Stimulated activated naive CD8-positive, alpha-beta T cell treated with anti-CD3 and anti-CD28 coated beads, Interleukin-15, amount 100 ng/mL, for 72 hours (primary cell): Measurements from ENCODE around the gene TMEM138.

ENCODE experiments used
- ATAC-seq: fragments of 150-1000 bp; cut with Tn5 transposase; 2 replicates; pipeline ENCODE4 v1.10.0; 2021; ENCODE audit warnings: mild to moderate bottlenecking, moderate library complexity
- DNase-seq, 2 donors: peaks; one replicate each; pipeline ENCODE4 v3.0.0; 2021 to 2022
- H3K27ac Mint-ChIP-seq, 2 donors: one replicate each; pipeline ENCODE4 v1.8.0; 2022; ENCODE audit warnings: mild to moderate bottlenecking in 2 of 2, mixed read lengths in 2 of 2, moderate library complexity in 2 of 2
- H3K27me3 Mint-ChIP-seq: one replicate; pipeline ENCODE4 v1.8.0; 2022; ENCODE audit warnings: mixed read lengths
- H3K4me1 Mint-ChIP-seq: one replicate; pipeline ENCODE4 v1.8.0; 2022; ENCODE audit warnings: mild to moderate bottlenecking, mixed read lengths
- H3K4me3 Mint-ChIP-seq, 2 donors: one replicate each; pipeline ENCODE4 v1.8.0; 2022; ENCODE audit warnings: mild to moderate bottlenecking in 2 of 2, mixed read lengths in 2 of 2, moderate library complexity in 1 of 2
- H3K9me3 Mint-ChIP-seq, 2 donors: one replicate each; pipeline ENCODE4 v1.8.0; 2022; ENCODE audit warnings: mixed read lengths in 2 of 2

TMEM138 gene

DNA sequence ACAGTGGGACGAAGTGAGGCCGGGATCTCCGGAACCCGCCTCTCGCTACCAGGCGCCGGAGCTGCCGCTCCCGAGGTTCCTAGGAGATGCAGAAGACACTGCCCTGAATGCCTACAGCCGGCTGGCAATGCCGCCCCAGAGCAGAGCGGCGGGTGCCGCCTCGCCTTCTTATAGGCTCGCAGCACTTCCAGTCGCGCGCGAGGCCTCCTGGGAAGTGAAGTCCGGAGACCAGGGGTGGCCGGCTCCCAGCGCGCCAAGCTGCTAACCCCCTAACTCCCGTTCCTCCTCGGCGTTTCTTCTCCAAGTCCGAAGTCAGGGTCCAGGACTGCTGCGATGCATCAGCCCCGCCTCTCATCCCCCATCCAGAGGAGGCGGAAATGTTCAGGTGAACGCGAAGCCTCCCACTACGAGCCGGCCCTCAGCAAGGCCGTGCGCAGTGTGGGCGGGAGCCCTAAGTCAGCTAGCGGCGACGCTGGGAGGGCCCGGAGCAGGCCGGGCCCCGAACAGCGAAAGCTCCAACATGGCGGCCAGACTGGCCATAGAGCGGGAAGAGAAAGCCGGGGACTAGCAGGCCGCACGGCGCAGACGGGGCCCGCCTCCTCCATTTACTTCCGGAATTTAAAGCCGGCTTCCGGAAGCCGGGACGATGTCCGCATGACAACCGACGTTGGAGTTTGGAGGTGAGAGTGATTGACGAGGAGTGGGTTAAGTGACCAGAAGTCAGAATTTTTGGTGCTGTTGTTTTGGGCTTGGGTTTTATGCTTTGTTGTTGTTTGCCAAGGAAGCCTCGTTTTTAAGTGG is at the start of gene TMEM138, which contains the start of gene CYB561A3:
TSS of gene TMEM138 (plus strand) at position 634 of the 801 bp plus-strand sequence. CDS start 2,017 bp downstream, outside the sequence.
TSS of gene CYB561A3 (minus strand) at position 142 of the 801 bp plus-strand sequence. CDS start 5,169 bp downstream, outside the sequence.
- H3K4me1 Mint-ChIP-seq, result peaks cover 50% of the 10 kb centered on the region

DNA sequence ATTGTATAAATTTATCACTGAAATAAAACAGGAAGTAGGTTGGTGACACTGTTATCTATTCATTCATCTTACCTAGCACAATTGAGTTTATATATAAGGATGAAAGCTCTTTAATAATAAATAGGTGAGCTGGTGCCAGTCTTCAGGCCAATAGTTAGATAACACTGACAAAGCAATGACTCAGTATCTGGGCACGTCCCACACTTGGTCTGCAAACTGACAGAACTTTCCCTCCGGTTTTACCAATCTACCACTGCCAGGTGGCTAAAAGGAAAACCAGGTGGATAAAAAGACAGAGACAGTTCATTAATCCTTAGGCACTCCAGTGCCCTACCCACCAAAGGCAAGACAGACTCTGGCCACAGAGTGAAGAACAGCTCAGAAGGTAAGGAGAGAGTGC is 46.9 kb upstream of the TMEM138 start:
- no peak for DNase-seq
- Mint-ChIP-seq H3K9me3 (no peaks in the 10 kb centered on the region), H3K4me1 (no peaks in the 10 kb centered on the region), H3K27me3 (no peaks in the 10 kb centered on the region), H3K27ac (no peak overlapping the region), H3K4me3 (no peak overlapping the region)
- ATAC-seq, result no peak

More for the DNA sequence above, at the start of gene TMEM138, which contains the start of gene CYB561A3:
- ATAC-seq, result peak; percentile 96
- no peaks in the 10 kb centered on the region for H3K9me3 Mint-ChIP-seq
- no peaks in the 10 kb centered on the region for H3K27me3 Mint-ChIP-seq
- H3K27ac Mint-ChIP-seq, result peak within 1 kb of the TSS; percentile 98 to 99
- peak; percentile 93 to 96 for DNase-seq
- H3K4me3 Mint-ChIP-seq, result peak within 1 kb of the TSS; percentile 95 to 98

DNA sequence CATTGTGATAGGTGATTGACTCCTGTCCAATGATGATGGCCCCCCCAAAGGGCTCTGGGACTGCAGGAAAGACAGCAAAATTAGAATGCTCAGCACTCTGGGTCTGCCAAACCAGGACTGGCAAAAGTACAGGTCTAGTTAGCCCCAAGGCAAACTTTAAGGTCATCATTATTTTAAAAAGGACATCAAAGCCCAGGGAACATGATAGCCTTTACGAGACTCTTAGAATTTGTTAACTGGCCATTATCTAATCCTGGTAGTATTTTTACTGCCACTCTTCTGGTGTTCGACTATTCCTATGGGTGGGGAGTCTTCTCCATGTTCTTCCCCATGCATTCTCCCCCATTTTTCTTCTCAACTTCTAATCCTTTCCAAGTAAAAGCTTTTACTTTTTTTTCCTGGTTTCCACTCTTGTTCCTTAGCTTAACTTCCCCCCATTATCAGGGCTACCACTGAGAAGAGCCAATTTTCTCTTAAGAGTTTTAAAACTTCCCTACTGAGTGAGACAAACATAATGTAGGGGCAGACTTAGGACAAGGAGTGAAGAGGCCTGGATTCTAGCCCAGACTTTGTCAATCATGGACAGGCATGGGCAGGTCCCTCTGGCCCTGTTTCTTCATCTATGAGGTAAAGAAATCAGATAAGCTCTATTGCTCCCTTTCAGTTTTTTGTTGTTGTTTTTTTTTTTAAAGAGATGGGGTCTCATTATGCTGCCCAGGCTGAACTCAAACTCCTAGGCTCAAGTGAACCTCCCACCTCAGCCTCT is 36.3 kb upstream of the TMEM138 start:
- Mint-ChIP-seq H3K4me1 (peaks cover 38% of the 10 kb centered on the region), H3K27me3 (no peaks in the 10 kb centered on the region), H3K9me3 (no peaks in the 10 kb centered on the region), H3K27ac (peak overlapping the region in 1 of 2 donors; percentile 65), H3K4me3 (no peak overlapping the region)
- no peak for DNase-seq
- no peak for ATAC-seq

DNA sequence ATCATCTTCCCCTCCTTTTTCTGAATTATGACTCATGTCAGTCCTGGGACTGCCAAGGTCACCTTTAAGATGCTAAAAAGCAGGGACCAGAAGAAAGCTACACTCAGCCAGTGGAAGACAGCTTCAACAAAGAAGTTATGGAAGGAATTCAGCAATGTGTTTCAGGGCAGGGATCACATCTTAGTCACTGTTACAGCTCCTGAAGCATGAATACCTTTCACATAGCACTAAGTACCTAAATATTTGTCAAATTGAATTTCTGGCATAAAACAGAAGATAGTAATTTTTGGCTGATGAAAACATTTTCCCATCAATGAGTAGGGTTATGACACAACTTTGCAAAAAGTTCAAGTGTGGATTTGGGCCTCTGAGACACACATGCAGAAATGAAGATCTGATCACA is 34.5 kb upstream of the TMEM138 start:
- Mint-ChIP-seq H3K27ac (peak overlapping the region; percentile 70 to 72), H3K4me1 (peaks cover 57% of the 10 kb centered on the region), H3K27me3 (no peaks in the 10 kb centered on the region), H3K4me3 (no peak overlapping the region), H3K9me3 (no peaks in the 10 kb centered on the region)
- DNase-seq, result no peak
- no peak for ATAC-seq

DNA sequence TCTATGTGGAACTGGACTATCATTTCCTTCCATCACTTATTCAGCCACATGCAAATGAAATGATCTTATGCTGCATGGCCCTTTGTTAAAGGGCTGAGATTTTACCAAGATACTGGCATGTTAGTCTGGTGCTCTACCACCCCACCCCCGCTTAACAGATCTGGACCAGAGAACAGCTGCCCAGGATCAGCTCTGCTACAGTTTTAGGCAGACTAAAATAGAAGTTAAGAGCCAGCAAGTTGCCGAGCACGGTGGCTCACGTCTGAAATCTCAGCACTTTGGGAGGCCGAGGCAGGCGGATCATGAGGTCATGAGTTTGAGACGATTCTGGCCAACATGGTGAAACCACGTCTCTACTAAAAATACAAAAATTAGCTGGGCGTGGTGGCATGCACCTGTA is 33.8 kb upstream of the TMEM138 start:
- Mint-ChIP-seq H3K9me3 (no peaks in the 10 kb centered on the region), H3K4me3 (no peak overlapping the region), H3K4me1 (peaks cover 60% of the 10 kb centered on the region), H3K27ac (peak overlapping the region in 1 of 2 donors; percentile 71), H3K27me3 (no peaks in the 10 kb centered on the region)
- ATAC-seq (no peak), DNase-seq (no peak)

DNA sequence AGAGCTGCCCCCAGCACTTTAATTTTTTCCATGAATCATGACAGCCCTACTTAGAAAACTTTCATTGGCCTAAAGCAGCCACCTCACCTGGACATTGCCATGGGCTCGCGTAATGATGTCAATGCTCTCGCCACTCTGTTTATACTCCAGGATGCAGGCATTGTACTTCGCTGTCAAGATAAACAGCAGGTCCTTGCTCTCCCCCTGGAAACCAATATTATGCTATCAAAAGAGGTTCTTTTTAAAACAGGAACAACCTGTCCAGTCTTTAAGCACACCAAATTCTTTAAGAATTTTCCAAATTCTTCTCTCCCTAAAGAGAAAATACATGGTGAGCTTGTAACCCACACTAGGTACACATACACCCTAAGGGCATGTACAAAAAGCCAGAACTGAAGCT is 32.3 kb upstream of the TMEM138 start:
- Mint-ChIP-seq H3K9me3 (no peaks in the 10 kb centered on the region), H3K27ac (peak overlapping the region in 1 of 2 donors; percentile 42), H3K27me3 (no peaks in the 10 kb centered on the region), H3K4me3 (no peak overlapping the region), H3K4me1 (peaks cover 75% of the 10 kb centered on the region)
- DNase-seq, result no peak
- ATAC-seq, result no peak

DNA sequence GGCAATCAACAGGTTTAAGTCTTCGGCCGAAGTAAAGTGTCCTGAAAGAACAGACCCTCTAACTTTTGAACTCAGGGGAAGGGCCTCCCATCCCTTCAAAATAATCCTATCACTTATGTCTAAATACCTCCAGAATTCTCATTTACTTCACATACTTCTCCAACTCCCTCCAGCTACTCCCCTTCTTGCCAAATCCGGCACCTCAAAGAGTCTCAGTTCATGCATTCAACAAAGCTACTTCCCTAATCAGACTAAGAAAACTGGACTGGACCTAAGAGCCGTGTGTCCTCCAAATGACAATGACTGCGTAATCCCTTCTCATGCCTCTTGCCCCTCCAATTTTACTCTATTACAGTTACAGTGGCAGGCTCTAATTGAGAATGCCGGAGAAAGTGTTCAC is 30.5 kb upstream of the TMEM138 start:
- Mint-ChIP-seq H3K27ac (peak overlapping the region; percentile 97 to 99), H3K9me3 (no peaks in the 10 kb centered on the region), H3K27me3 (no peaks in the 10 kb centered on the region), H3K4me3 (peak overlapping the region; percentile 98), H3K4me1 (peaks cover 88% of the 10 kb centered on the region)
- no peak for ATAC-seq
- no peak for DNase-seq

DNA sequence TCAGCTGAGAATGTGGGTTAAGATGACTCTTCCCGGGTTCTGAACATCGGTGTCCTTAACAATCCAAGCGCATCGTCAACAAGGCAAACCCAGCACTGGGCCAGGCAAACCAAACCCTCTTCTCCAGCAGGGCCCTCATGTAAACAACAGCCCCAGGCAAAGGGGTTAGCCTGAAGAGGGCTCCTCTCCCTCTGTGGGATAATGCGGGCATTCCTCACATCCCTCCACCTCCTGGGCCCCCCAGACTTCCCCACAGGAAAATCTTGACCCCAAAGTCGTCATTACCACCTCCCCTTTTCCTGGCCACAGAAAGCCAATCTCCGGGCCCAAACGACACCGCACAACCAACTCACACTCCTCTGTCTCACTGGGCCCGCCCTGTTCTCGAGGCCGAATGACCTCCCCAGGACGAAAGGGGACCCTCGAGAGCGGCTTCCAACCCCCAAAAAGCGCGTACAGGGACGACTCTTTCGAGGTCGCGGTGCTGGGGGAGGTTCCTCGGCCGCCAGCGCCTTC is 29.8 kb upstream of the TMEM138 start:
- peaks cover 93% of the 10 kb centered on the region for H3K4me1 Mint-ChIP-seq
- no peak for ATAC-seq
- H3K4me3 Mint-ChIP-seq, result peak overlapping the region; percentile 98
- DNase-seq, result no peak
- H3K27ac Mint-ChIP-seq, result peak overlapping the region; percentile 97 to 99
- no peaks in the 10 kb centered on the region for H3K27me3 Mint-ChIP-seq
- no peaks in the 10 kb centered on the region for H3K9me3 Mint-ChIP-seq

DNA sequence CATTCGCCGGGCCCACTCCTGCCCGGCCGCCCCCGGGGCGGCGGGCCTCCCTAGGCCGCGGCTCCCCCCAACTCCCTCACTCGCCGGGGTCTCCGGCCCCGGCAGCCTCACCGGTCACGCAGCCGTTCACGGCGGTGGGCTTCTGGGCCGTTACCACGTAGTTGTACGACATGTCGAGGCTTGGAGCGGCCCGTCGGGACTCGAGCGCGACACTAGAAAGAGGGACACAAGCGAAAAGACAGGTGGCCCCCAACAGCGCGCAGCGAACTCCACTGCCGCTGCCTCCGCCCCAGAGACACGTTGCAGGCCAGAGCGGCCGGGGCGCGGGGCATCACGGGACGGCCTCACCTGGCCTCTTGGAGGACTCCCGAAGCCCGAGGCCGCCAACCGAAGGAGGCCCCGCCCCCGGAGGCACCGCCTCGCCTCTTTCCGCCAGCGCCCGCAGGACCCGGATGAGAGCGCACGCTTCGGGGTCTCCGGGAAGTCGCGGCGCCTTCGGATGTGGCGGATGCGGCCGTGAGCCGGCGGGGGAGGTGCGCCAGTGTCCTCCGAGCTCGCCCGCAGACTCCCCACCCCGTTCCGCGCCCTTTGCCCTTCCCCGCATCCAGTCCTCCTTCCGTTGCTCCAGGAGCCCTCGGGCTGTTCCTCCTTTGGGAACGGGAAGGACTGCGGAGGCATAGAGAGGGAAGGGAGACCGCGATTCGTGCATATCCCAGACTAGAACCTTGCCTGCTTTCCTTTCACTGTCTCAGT is 29.2 kb upstream of the TMEM138 start, which contains the start of the genes DDB1 and TKFC:
TSS of gene DDB1 (minus strand) at position 309 of the 753 bp plus-strand sequence. CDS start at position 172, 137 bp downstream.
TSS of gene TKFC (plus strand) at position 432 of the 753 bp plus-strand sequence. CDS start 1,501 bp downstream, outside the sequence.
- DNase-seq, result peak; percentile 99
- ATAC-seq, result peak; percentile 94
- H3K4me1 Mint-ChIP-seq, result peaks cover 88% of the 10 kb centered on the region
- H3K9me3 Mint-ChIP-seq, result no peaks in the 10 kb centered on the region
- H3K27me3 Mint-ChIP-seq, result no peaks in the 10 kb centered on the region
- peak within 1 kb of the TSS; percentile 98 for H3K4me3 Mint-ChIP-seq
- peak within 1 kb of the TSS; percentile 97 to 99 for H3K27ac Mint-ChIP-seq

DNA sequence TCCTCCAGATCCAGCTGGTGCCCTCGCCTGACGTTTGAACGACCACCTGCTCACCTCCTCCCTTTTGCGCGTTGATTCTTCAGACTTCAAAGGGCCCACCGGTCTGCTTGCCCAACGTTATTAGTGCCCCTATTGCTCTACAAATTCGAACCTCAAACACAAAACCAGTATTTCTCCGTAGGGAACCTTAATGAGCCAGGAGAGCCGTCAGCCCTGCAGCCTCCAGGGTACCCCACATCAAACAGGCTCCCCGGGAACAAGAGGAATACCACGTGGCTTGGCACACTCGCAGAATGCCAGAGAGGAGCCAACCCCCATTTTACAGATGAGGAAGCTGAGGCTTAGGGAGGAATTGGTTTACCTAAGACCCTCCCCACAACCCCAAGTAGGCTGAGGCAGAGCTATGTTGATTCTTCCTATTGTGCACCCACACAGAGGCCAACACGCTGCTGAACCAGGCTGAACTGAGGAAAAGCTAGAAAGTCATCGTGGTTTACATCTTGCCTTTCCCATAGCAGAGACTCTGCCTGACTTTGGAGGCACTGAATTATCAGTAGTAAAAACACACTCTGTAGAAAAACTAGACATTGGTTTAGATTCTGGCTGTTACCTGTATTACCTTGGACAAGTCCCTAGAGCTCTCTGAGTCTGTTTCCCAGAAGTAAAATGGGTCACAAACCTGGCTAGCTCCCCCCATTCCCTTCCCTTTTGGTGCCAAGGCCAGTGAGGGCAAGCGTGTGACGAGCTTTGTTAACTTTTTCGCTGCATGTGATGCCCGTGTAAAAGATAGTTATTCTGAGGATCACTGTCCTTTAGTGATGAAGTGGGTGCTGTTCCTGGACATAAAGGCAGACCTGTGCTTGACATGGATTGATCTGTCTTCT is 28.4 kb upstream of the TMEM138 start:
- DNase-seq, result no peak
- Mint-ChIP-seq H3K27ac (peak overlapping the region; percentile 97 to 99), H3K4me1 (peaks cover 86% of the 10 kb centered on the region), H3K4me3 (peak overlapping the region; percentile 98), H3K9me3 (no peaks in the 10 kb centered on the region), H3K27me3 (no peaks in the 10 kb centered on the region)
- peak; percentile 6 for ATAC-seq

DNA sequence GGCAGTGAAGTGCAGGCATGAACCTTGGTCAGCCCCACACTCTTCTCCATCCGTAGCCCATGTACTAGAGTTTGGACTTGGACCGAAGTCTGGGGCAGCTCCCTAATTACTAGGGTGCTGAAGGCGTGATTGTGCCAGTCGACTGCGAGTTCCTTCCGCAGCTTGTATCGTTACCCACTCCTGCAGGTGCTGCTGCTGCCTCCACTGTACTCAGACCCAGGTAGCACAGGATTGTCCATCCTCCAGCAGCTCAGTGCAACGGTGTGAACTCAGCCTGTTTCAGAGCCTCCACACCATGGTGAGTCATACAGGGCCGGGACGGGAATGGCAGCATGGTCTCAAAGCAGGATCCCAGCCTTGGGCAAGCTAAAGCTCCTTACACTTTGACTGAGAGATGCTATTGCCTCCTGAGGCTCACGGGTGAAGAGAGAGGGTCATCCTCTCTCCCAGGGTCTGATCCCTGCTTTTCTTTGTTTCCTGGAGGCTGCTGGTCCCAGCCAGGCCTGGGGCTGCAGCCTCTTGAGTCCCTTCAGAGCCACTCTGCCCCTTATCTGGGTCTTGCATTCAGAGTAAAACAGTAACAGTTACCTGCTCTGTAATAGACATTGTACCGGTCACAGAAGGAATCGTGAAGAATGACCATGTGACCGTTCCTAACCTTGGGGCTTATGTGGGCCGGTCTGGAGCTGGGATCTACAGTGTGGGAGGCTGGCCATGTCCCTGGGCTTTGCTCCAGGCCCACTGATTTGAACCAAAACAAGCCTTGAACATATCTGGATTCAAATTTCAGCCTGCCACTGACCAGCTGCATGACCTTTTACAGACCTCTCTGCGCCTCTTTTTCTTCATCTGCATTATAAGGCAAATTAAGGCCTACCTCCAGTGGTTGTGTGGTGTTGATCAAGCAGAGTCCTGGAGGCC is 27.5 kb upstream of the TMEM138 start:
- Mint-ChIP-seq H3K27ac (peak overlapping the region; percentile 16 to 99), H3K27me3 (no peaks in the 10 kb centered on the region), H3K4me3 (peak overlapping the region; percentile 98), H3K9me3 (no peaks in the 10 kb centered on the region), H3K4me1 (peaks cover 77% of the 10 kb centered on the region)
- ATAC-seq (no peak), DNase-seq (no peak)

DNA sequence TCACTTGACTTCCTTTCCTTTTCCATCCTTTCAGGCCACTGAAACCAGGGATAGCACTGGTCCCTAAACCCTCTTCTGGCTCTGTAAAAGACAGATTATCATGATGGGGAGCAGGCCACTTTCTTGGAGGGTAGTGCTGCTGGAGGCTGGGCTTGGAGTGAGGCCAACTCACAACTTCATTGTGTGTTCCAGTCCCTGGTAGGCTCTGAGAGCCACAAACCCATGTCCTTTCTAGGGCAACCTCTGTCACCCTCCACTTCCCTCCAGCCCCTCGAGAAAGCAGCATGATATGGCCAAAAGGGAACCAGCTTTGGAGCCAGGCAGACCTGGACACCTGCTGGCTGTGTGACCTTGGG is 26.8 kb upstream of the TMEM138 start:
- H3K4me1 Mint-ChIP-seq, result peaks cover 71% of the 10 kb centered on the region
- peak overlapping the region; percentile 16 to 70 for H3K27ac Mint-ChIP-seq
- DNase-seq (no peak), ATAC-seq (no peak)
- no peaks in the 10 kb centered on the region for H3K27me3 Mint-ChIP-seq
- H3K9me3 Mint-ChIP-seq, result no peaks in the 10 kb centered on the region
- H3K4me3 Mint-ChIP-seq, result no peak overlapping the region

DNA sequence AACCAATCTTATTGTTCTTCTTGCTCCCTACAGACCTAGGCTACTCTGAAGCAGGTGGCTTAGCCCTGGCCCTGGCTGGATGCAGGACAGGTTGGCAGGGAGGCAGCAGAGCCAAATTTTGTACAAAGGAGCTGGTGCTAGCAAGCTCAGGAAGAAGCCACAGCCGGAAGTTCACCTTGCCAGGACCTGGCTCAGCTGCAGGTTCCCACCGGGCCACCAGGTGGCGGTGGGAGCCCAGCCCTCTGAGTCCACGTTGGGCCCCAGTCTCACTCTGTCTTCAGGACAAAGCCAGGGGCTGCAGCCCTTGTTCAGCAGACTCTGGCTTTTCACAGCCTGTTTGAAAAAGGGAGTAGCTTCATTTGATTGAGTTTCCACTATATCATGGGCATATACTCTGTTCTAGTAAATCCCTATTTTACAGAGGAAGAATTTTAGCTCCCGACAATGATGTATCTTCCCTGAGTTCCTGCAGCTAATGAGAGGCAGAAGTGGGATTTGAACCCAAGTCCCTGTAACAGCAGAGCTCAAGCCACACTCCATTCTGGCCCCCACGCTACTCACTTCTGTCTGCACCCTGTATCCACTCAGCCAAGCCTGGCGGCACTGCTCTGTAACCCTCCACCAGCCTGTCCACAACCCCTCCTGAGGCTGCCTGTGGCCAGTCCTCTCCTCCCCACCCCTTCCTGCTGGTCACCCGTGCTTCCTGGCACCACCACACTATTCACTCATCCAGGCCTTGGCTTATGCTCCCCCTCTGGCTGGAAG is 25.8 kb upstream of the TMEM138 start:
- ATAC-seq (peak; percentile 72), DNase-seq (peak; percentile 84 to 87)
- H3K27me3 Mint-ChIP-seq, result no peaks in the 10 kb centered on the region
- H3K27ac Mint-ChIP-seq, result peak overlapping the region in 1 of 2 donors; percentile 40
- H3K4me1 Mint-ChIP-seq, result peaks cover 60% of the 10 kb centered on the region
- H3K4me3 Mint-ChIP-seq, result no peak overlapping the region
- H3K9me3 Mint-ChIP-seq, result no peaks in the 10 kb centered on the region
